ENCODE measurements around the gene ZNF544. TPM values are rescaled to one million over a fixed set of nuclear protein-coding genes. Genes with fewer than 3 reads are reported as not detected.

Gene ZNF544
- total RNA-seq, 1 donor from 2014 or later, result 55.8 TPM

DNA sequence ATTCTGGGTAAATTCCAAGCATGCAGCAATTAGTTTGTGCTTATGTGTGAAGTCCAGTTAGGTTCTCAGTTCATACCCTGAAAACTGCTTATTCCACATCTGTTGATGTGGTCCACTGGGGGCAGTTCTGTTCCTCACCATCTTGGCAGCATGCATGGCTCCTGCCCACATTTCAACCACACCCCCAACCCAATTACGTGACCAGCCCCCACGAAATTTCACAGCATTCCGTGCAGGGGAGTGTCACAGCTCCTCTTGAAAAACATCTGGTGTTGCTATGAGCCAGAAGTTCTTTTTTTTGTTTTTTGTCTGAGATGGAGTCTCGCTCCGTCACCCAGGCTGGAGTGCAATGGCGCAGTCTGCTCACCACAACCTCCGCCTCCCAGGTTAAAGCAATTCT lies 67.4 kb downstream of the ZNF544 start:
- TF ChIP-seq, protein P1, sequence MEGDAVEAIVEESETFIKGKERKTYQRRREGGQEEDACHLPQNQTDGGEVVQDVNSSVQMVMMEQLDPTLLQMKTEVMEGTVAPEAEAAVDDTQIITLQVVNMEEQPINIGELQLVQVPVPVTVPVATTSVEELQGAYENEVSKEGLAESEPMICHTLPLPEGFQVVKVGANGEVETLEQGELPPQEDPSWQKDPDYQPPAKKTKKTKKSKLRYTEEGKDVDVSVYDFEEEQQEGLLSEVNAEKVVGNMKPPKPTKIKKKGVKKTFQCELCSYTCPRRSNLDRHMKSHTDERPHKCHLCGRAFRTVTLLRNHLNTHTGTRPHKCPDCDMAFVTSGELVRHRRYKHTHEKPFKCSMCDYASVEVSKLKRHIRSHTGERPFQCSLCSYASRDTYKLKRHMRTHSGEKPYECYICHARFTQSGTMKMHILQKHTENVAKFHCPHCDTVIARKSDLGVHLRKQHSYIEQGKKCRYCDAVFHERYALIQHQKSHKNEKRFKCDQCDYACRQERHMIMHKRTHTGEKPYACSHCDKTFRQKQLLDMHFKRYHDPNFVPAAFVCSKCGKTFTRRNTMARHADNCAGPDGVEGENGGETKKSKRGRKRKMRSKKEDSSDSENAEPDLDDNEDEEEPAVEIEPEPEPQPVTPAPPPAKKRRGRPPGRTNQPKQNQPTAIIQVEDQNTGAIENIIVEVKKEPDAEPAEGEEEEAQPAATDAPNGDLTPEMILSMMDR (IDR thresholded peaks at IDR 0.05; ENCODE audit: insufficient read depth, low read length, severe bottlenecking), result no peak
- Histone ChIP-seq H3K27me3 (ENCODE audit: control insufficient read depth, insufficient read depth, low read length) (no peaks in the 10 kb centered on the region), H3K4me3 (ENCODE audit: low read depth, low read length) (no peak overlapping the region), H3K36me3 (ENCODE audit: control insufficient read depth, insufficient read depth, low read length) (peaks cover 26% of the 10 kb centered on the region)
- DNase-seq (ENCODE audit: low read depth) (no peak), FAIRE-seq (no peak)

DNA sequence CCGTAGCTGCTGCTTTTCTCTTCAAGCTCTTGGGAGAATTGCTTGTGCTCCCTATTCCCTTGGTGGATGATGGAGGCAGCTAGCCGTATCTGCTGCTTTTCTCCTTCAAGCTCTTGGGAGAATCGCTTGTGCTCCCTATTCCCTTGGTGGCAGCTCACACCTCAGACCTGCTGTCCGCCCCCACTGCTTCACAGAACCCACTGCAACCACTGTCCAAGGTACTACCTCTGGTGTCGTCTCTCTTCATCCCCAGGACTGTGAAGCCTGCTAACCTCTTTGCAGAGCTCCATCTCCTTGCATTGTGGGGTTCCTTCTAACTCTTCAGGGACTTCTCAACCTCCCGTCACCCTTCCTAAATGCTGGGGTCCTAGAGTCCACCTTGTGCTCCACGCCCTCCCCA lies 71.9 kb downstream of the ZNF544 start:
- TF ChIP-seq, protein P1 (IDR thresholded peaks at IDR 0.05; ENCODE audit: insufficient read depth, low read length, severe bottlenecking), result no peak
- no peak for FAIRE-seq
- Histone ChIP-seq H3K4me3 (ENCODE audit: low read depth, low read length) (no peak overlapping the region), H3K27me3 (ENCODE audit: control insufficient read depth, insufficient read depth, low read length) (no peaks in the 10 kb centered on the region), H3K36me3 (ENCODE audit: control insufficient read depth, insufficient read depth, low read length) (peaks cover 4% of the 10 kb centered on the region)
- DNase-seq (ENCODE audit: low read depth), result no peak

DNA sequence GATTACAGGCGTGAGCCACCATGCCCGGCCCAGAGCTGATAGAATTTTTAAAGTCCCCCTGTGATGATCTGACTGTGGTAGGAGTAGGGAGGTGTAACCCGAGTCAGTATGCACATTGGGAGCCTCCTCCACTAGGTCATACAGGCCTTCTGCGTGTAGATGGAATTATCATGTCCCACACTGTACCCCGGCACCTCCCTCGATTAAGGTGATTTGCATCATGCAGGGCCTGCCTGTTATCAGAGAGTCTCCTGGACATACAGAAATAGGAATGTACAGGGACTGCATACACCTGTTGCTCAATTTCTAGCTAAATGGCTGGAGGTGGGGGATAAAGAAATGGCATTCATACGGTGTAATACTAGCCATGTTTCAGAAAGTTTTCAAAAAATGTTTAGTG lies 75.5 kb downstream of the ZNF544 start:
- no peak for FAIRE-seq
- TF ChIP-seq, protein P1 (IDR thresholded peaks at IDR 0.05; ENCODE audit: insufficient read depth, low read length, severe bottlenecking), result no peak
- H3K4me3 ChIP-seq (ENCODE audit: low read depth, low read length), result no peak overlapping the region

DNA sequence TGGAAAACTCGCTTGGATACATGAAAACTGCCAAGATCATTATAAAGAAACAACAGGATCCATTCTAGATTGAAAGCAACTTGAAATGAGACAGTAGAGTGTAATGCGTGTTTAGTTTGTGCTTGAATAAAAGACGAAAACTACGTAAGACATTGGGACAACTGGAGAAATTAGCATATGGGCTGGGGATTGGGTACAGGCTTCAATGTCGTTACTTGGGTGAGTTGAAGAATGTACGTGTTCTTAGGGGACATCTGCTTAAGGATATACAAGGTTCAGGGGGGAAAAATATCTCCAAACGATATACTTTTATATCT lies 76.0 kb downstream of the ZNF544 start:
- TF ChIP-seq, protein P1 (IDR thresholded peaks at IDR 0.05; ENCODE audit: insufficient read depth, low read length, severe bottlenecking), result no peak
- no peak for DNase-seq (ENCODE audit: low read depth)
- Histone ChIP-seq H3K36me3 (ENCODE audit: control insufficient read depth, insufficient read depth, low read length) (peaks cover 4% of the 10 kb centered on the region), H3K4me3 (ENCODE audit: low read depth, low read length) (peak overlapping the region; percentile 97), H3K27me3 (ENCODE audit: control insufficient read depth, insufficient read depth, low read length) (no peaks in the 10 kb centered on the region)
- FAIRE-seq, result no peak

More for the DNA sequence above, 75.5 kb downstream of the ZNF544 start:
- Histone ChIP-seq H3K36me3 (ENCODE audit: control insufficient read depth, insufficient read depth, low read length) (peaks cover 4% of the 10 kb centered on the region), H3K27me3 (ENCODE audit: control insufficient read depth, insufficient read depth, low read length) (no peaks in the 10 kb centered on the region)
- DNase-seq (ENCODE audit: low read depth), result no peak

DNA sequence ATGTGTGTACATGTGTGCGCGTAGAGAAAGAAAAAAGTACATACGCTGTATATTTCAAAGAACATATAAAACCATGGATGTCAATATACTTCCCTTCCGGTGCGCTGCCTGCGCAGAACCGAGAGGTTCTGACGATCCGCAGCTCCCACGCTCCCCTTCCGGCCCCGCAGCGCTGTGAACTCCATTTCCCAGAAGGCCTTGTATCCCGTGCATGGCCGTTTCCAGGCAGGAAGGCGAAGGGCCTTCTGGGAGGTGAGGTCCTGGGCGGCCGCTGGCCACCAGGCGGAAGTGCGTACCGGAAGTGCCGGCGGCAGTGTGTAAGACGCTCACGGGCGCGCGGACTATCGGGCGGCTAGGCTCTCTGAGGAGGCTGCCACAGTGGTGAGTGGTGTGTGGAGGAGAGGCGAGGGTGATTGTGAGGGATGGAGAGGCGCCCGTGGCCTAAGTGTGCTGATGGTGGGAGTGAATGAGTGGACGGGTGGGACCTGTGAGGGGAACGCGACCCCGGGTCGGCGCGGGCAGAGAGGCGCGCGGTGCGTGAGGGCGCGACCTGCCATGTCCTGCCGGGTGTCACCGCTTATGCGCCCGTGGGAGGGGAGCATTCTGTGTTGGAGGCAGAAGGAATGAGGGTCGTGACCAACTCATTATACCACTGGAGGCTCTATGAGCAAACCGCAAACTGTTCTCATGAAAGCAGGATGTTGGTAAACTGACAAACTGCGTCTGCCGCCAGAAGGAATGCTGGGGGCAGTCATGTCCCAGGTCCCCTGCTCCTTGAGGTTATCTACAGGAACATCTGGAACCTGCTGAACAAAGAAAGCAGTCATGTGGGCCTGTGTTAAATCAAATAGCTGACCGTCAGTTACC lies 76.6 kb downstream of the ZNF544 start, which contains the start of gene ERVK3-1:
ERVK3-1 (plus strand) TSS at position 313 of the 867 bp plus-strand sequence. CDS start 6,792 bp downstream, outside the sequence.
- Histone ChIP-seq H3K4me3 (ENCODE audit: low read depth, low read length) (peak within 1 kb of the TSS; percentile 97), H3K36me3 (ENCODE audit: control insufficient read depth, insufficient read depth, low read length) (peaks cover 2% of the 10 kb centered on the region), H3K27me3 (ENCODE audit: control insufficient read depth, insufficient read depth, low read length) (no peaks in the 10 kb centered on the region)
- TF ChIP-seq, protein P1 (IDR thresholded peaks at IDR 0.05; ENCODE audit: insufficient read depth, low read length, severe bottlenecking), result no peak
- DNase-seq (ENCODE audit: low read depth), result peak; percentile 90
- no peak for FAIRE-seq
